ENCODE results near the gene DKKL1. TPM values are rescaled to one million over a fixed set of nuclear protein-coding genes. Genes with fewer than 3 reads are reported as not detected.

The DKKL1 gene
- total RNA-seq, 1 experiment from 2014 or later: not detected

GRCh38 chr19:49374665-49375434, 11.2 kb downstream of the DKKL1 start:
- ChIA-PET CTCF (no interaction called here), POLR2A (ENCODE audit: unreplicated experiment) (interaction anchor here (0.6 kb wide), 1 partner anchor 13 kb away, joined by 5 read pairs; the partner anchor contains the start of gene KASH5)

DNA sequence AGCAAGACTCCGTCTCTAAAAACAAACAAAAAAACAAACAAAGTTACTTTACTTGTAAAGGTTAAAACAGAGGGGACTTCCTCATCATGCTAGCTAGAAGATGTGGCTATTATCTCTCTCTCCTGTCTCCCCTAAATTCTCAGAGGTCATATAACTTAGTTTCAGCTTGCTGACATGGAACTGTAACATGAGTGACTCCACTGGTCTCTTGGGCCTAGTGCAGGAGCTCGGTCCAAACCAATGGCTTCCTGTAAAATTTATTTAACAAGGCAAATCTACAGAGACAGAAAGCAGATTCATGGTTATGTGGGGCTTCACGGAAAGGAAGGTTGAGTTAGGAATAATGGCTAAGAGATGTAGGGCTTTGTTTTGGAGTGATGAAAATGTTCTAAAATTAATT, 14.8 kb downstream of the DKKL1 start:
- TF ChIP-seq EZH2 (IDR thresholded peaks at IDR 0.05; ENCODE audit: low read depth): no peak
- TF ChIP-seq CTCF (conservative IDR thresholded peaks at IDR 0.05): no peak
- H3K79me2 ChIP-seq (ENCODE audit: low read depth): no peaks in the 10 kb centered on the region
- no peak overlapping the region for H2AFZ ChIP-seq
- peaks cover 7% of the 10 kb centered on the region; the same call in 1 of the 2 replicates for H3K9me3 ChIP-seq (ENCODE audit: insufficient read depth, low read depth)
- CTCF ChIA-PET: no interaction called here
- H3K27ac ChIP-seq: no peak overlapping the region
- no peaks in the 10 kb centered on the region for H3F3A ChIP-seq (ENCODE audit: insufficient read depth, low read depth)
- no peak for DNase-seq
- POLR2A ChIA-PET (ENCODE audit: unreplicated experiment): no interaction called here
- no peaks in the 10 kb centered on the region for H3K36me3 ChIP-seq (ENCODE audit: low read depth)
- no peaks in the 10 kb centered on the region for H3K4me1 ChIP-seq (replicated peaks; ENCODE audit: insufficient read depth)
- H4K20me1 ChIP-seq (ENCODE audit: insufficient read depth): no peaks in the 10 kb centered on the region
- H3K27me3 ChIP-seq (ENCODE audit: insufficient read depth, low read depth): peaks cover 25% of the 10 kb centered on the region; the same call in 1 of the 2 replicates
- H3K4me3 ChIP-seq: no peak overlapping the region
- intact Hi-C loops (cut with micrococcal nuclease; ENCODE audit: unreplicated experiment): no loop called here
- H3K4me2 ChIP-seq: no peak overlapping the region
- no peaks in the 10 kb centered on the region for H3K9me2 ChIP-seq (ENCODE audit: insufficient read depth)
- no TSS peak for BruUV-seq (replicated peaks)

More at GRCh38 chr19:49374665-49375434, 11.2 kb downstream of the DKKL1 start:
- Histone ChIP-seq H3K79me2 (ENCODE audit: low read depth) (no peaks in the 10 kb centered on the region), H3K4me1 (replicated peaks; ENCODE audit: insufficient read depth) (no peaks in the 10 kb centered on the region), H2AFZ (no peak overlapping the region), H3K27me3 (ENCODE audit: insufficient read depth, low read depth) (peaks cover 34% of the 10 kb centered on the region; the same call in 1 of the 2 replicates), H3K4me2 (no peak overlapping the region), H3K36me3 (ENCODE audit: low read depth) (no peaks in the 10 kb centered on the region), H3K4me3 (no peak overlapping the region), H3K9me2 (ENCODE audit: insufficient read depth) (no peaks in the 10 kb centered on the region), H3K9me3 (ENCODE audit: insufficient read depth, low read depth) (peaks cover 5% of the 10 kb centered on the region; the same call in 1 of the 2 replicates), H4K20me1 (ENCODE audit: insufficient read depth) (no peaks in the 10 kb centered on the region), H3F3A (ENCODE audit: insufficient read depth, low read depth) (no peaks in the 10 kb centered on the region), H3K27ac (no peak overlapping the region)
- no TSS peak for BruUV-seq (replicated peaks)
- no peak for TF ChIP-seq EZH2 (IDR thresholded peaks at IDR 0.05; ENCODE audit: low read depth)
- TF ChIP-seq CTCF (conservative IDR thresholded peaks at IDR 0.05): no peak
- DNase-seq: no peak
- intact Hi-C loops (cut with micrococcal nuclease; ENCODE audit: unreplicated experiment): no loop called here

DNA sequence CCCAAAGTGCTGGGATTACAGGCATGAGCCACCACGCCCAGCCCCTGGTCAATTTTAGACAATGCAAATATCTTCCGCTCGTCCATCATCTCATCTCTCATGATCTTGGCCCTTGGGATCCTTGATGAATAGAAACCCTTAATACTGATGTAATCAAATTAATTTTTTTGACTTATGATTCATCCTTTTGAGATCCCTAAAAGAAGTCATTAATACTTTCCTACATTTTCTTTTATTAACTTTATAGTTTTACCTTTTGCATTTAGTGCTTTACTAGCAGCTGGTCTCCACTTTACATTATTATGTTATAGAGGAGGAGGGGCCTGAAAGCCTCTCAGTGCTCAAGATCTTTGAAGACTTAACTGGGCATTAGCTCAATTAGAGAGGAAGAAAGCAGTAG, 16.7 kb downstream of the DKKL1 start:
- H3F3A ChIP-seq (ENCODE audit: insufficient read depth, low read depth): peaks cover 4% of the 10 kb centered on the region; the same call in 1 of the 2 replicates
- no peaks in the 10 kb centered on the region for H3K36me3 ChIP-seq (ENCODE audit: low read depth)
- H3K4me2 ChIP-seq: no peak overlapping the region
- H3K27ac ChIP-seq: no peak overlapping the region
- no peaks in the 10 kb centered on the region for H3K79me2 ChIP-seq (ENCODE audit: low read depth)
- intact Hi-C loops (cut with micrococcal nuclease; ENCODE audit: unreplicated experiment): no loop called here
- no TSS peak for BruUV-seq (replicated peaks)
- H3K9me2 ChIP-seq (ENCODE audit: insufficient read depth): no peaks in the 10 kb centered on the region
- POLR2A ChIA-PET (ENCODE audit: unreplicated experiment): no interaction called here
- peaks cover 7% of the 10 kb centered on the region; the same call in 1 of the 2 replicates for H3K9me3 ChIP-seq (ENCODE audit: insufficient read depth, low read depth)
- peaks cover 12% of the 10 kb centered on the region; the same call in 1 of the 2 replicates for H3K27me3 ChIP-seq (ENCODE audit: insufficient read depth, low read depth)
- DNase-seq: no peak
- CTCF ChIA-PET: no interaction called here
- no peak overlapping the region for H3K4me3 ChIP-seq
- no peak overlapping the region for H2AFZ ChIP-seq
- H3K4me1 ChIP-seq (replicated peaks; ENCODE audit: insufficient read depth): no peaks in the 10 kb centered on the region
- TF ChIP-seq EZH2 (IDR thresholded peaks at IDR 0.05; ENCODE audit: low read depth): no peak
- TF ChIP-seq CTCF (conservative IDR thresholded peaks at IDR 0.05): no peak
- no peaks in the 10 kb centered on the region for H4K20me1 ChIP-seq (ENCODE audit: insufficient read depth)
